ENCODE measurements around the gene PCF11.

PCF11 gene

GRCh38 chr11:83235825-83236224 lies 78.9 kb downstream of the PCF11 start:
- no peak overlapping the region for H3K4me3 ChIP-seq (ENCODE audit: low read depth, low read length)
- no peak for DNase-seq (ENCODE audit: low read depth)
- TF ChIP-seq POLR2A (IDR thresholded peaks at IDR 0.05; ENCODE audit: extremely low read depth, insufficient read length) (no peak), MYC (IDR thresholded peaks at IDR 0.05; ENCODE audit: low read depth, low read length) (no peak)
- TF ChIP-seq, protein P1, sequence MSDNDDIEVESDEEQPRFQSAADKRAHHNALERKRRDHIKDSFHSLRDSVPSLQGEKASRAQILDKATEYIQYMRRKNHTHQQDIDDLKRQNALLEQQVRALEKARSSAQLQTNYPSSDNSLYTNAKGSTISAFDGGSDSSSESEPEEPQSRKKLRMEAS (IDR thresholded peaks at IDR 0.05; ENCODE audit: low read depth, low read length) = no peak
- TF ChIP-seq, protein P2, sequence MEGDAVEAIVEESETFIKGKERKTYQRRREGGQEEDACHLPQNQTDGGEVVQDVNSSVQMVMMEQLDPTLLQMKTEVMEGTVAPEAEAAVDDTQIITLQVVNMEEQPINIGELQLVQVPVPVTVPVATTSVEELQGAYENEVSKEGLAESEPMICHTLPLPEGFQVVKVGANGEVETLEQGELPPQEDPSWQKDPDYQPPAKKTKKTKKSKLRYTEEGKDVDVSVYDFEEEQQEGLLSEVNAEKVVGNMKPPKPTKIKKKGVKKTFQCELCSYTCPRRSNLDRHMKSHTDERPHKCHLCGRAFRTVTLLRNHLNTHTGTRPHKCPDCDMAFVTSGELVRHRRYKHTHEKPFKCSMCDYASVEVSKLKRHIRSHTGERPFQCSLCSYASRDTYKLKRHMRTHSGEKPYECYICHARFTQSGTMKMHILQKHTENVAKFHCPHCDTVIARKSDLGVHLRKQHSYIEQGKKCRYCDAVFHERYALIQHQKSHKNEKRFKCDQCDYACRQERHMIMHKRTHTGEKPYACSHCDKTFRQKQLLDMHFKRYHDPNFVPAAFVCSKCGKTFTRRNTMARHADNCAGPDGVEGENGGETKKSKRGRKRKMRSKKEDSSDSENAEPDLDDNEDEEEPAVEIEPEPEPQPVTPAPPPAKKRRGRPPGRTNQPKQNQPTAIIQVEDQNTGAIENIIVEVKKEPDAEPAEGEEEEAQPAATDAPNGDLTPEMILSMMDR (IDR thresholded peaks at IDR 0.05; ENCODE audit: low read depth, low read length) = no peak
